Psoas muscle (tissue), 8 donors: ENCODE results near the gene LHFPL3. TPM values are rescaled to one million over a fixed set of nuclear protein-coding genes. Genes with fewer than 3 reads are reported as not detected.
"Not testable (repeated sequence)": the region's sequence is repeated elsewhere in the genome, so short reads cannot be mapped to it uniquely, and the experiment has no call there.

Source experiments
- ATAC-seq, 4 donors: fragments of 200-7000 bp; cut with Tn5 transposase; one replicate each; pipeline ENCODE4 v1.9.1; 2020; ENCODE audit warnings: moderate library complexity in 3 of 4, mild to moderate bottlenecking in 2 of 4
- DNase-seq, 2 donors: peaks; one replicate each; pipeline ENCODE4 v3.0.0-alpha.2; 2020
- H3K27ac ChIP-seq: fragments of 200-600 bp; one replicate; pipeline ENCODE4 v1.8.0; 2022
- H3K27me3 ChIP-seq, 3 donors: fragments of 200-600 bp in 1 of 3; one replicate each; pipeline versions ENCODE4 v1.6.1 to v1.8.0; 2013 to 2022; ENCODE audit warnings: low read length in 2 of 3, mild to moderate bottlenecking in 2 of 3, moderate library complexity in 1 of 3; ENCODE audit not compliant: insufficient read depth in 3 of 3
- H3K36me3 ChIP-seq, 2 donors: fragments of 200-600 bp in 1 of 2; one replicate each; pipeline versions ENCODE4 v1.6.1 to v1.8.0; 2013 to 2022; ENCODE audit warnings: low read depth in 1 of 2, mild to moderate bottlenecking in 1 of 2, moderate library complexity in 1 of 2; ENCODE audit not compliant: insufficient read depth in 1 of 2
- H3K4me1 ChIP-seq: fragments of 200-600 bp; one replicate; pipeline ENCODE4 v1.8.0; 2022
- H3K4me3 ChIP-seq: fragments of 200-600 bp; one replicate; pipeline ENCODE4 v1.8.0; 2022; ENCODE audit warnings: mild to moderate bottlenecking
- H3K9me3 ChIP-seq: fragments of 200-600 bp; one replicate; pipeline ENCODE4 v1.8.0; 2022
- WGBS, 3 donors: extraction: QIAGEN DNeasy Blood & Tissue Kit; methylation state at CpG; one replicate each; pipeline versions ENCODE4 v1.1.6 to v1.1.7; 2013; 5-methylcytosine and 5-hydroxymethylcytosine counted together
- intact Hi-C, 2 donors: fragments of 100-400 bp; cut with DNase I; formaldehyde crosslinking; loops; one replicate each; pipeline versions ENCODE4 v1.11.0 to v1.14.2; 2022
- long read RNA-seq, 2 donors: library from polyadenylated mRNA; unstranded; transcript quantifications; one replicate each; pipeline ENCODE4 v2.0.0, GENCODE V29; 2021
- polyA plus RNA-seq, 3 donors: library from polyadenylated mRNA; stranded (reverse); fragments of 200-250 nt; gene quantifications; one replicate each; pipeline ENCODE4 v1.2.3, GENCODE V29; 2013
- total RNA-seq, 4 donors: library from RNA; stranded (reverse); fragmentation: NEBNext Ultra II Directional in 2 of 4; extraction: Animal tissue kit (Norgen Biotek cat#: 25700) in 2 of 4; gene quantifications; one replicate each; pipeline versions ENCODE4 v1.2.1 to v1.2.4, GENCODE V29; 2021 to 2023
- TF ChIP-seq, protein P1 (sequence below): fragments of 200-600 bp; IDR thresholded peaks from one replicate; pipeline ENCODE4 v1.8.0; 2022; ENCODE audit warnings: antibody characterized with exemption
- donor health status: healthy with polysubstance abuse.
- donor health status: DM: no; HTN: no; CAD: no; lungs with moderate emphysema.
- donor health status: Bipolar disorder and iron deficiency.
- donor health status: healthy.
- donor health status: DM: yes; HTN: yes; CAD: no.
- donor health status: DM: no; HTN: no; CAD: no.
- donor health status: DM: no; HTN: no; CAD: no.
- donor health status: DM: yes; HTN: yes; CAD: no.

Gene LHFPL3
- total RNA-seq (not detected), polyA plus RNA-seq (not detected)
- long read RNA-seq, donor 1 = 0 reads
- long read RNA-seq, donor 2, partial matches to known transcripts = 0 of 1 reads
- long read RNA-seq, donor 2, other reads (novel, unspliced or antisense) = 1 of 1 reads

DNA sequence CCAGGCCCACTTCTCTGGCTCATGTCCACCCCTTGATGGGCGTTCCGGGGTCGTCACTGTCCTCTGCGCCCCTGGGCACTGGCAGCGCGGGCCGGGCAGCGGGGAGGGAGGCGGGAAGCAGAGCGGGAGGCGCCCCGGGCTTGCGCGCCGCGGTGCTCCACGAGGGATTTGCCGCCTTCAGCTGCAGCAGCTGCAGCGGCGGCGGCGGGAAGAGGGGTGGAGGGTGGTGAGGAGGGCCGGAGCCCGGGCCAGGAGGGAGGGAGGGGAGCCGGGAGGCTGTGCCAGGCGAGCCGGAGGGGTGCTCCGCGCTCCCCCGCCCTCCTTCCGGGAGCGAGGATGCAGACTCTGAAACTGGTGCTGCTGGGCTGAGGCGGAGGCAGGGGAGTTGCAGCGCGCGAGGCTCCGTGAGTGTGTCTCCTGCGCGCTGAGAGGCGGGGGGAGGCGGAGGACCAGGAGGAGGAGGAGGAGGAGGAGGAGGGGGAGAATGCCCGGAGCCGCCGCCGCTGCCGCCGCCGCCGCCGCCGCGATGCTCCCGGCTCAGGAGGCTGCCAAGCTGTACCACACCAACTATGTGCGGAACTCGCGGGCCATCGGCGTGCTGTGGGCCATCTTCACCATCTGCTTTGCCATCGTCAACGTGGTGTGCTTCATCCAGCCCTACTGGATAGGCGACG, at the start of gene LHFPL3:
LHFPL3 (plus strand) TSS at position 308 of the 674 bp plus-strand sequence.
- DNase-seq = no peak
- peaks cover 7 to 50% (median 12%) of the 10 kb centered on the region in 3 donors for H3K27me3 ChIP-seq
- intact Hi-C loops = no loop called here

DNA sequence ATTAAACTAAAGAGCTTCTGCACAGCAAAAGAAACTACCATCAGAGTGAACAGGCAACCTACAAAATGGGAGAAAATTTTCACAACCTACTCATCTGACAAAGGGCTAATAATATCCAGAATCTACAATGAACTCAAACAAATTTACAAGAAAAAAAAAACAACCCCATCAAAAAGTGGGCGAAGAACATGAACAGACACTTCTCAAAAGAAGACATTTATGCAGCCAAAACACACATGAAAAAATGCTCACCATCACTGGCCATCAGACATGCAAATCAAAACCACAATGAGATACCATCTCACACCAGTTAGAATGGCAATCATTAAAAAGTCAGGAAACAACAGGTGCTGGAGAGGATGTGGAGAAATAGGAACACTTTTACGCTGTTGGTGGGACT, 46.7 kb upstream of the LHFPL3 start:
- H3K4me3 ChIP-seq, H3K27me3 ChIP-seq, intact Hi-C loops, H3K4me1 ChIP-seq, H3K27ac ChIP-seq, ATAC-seq, DNase-seq, H3K36me3 ChIP-seq, H3K9me3 ChIP-seq: not testable (repeated sequence)
- 81 to 90% (median 83%) methylated on average over 1 of the region's 2 CpGs for WGBS, 3 donors

More for the DNA sequence above, at the start of gene LHFPL3:
- Histone ChIP-seq H3K9me3 (no peaks in the 10 kb centered on the region), H3K36me3 (no peaks in the 10 kb centered on the region), H3K4me3 (no peak within 1 kb of the TSS), H3K27ac (no peak within 1 kb of the TSS), H3K4me1 (no peaks in the 10 kb centered on the region)
- no peak for ATAC-seq
- WGBS, 3 donors = 0 to 1% (median 1%) methylated on average over 32 to 62 of the region's 62 CpGs
- TF ChIP-seq, protein P1, sequence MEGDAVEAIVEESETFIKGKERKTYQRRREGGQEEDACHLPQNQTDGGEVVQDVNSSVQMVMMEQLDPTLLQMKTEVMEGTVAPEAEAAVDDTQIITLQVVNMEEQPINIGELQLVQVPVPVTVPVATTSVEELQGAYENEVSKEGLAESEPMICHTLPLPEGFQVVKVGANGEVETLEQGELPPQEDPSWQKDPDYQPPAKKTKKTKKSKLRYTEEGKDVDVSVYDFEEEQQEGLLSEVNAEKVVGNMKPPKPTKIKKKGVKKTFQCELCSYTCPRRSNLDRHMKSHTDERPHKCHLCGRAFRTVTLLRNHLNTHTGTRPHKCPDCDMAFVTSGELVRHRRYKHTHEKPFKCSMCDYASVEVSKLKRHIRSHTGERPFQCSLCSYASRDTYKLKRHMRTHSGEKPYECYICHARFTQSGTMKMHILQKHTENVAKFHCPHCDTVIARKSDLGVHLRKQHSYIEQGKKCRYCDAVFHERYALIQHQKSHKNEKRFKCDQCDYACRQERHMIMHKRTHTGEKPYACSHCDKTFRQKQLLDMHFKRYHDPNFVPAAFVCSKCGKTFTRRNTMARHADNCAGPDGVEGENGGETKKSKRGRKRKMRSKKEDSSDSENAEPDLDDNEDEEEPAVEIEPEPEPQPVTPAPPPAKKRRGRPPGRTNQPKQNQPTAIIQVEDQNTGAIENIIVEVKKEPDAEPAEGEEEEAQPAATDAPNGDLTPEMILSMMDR = no peak

DNA sequence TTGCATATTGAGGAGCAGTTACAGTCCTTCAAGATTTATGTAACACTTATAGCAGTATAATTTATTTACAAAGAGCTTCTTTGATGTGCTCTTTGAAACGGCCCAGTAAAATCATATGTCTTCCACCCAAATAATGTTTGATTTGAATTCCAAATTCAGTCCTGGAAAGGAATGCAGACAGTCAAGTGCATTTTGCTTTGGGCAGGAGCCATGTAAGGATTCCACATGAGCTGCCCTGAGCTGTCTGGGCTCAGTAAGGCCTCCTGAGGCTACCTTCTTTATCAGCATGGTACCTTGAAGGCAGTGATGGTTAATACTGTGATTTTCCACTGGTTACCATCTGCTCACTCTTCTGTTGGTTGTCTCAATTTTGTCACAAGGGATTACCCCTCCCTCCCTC, 41.6 kb upstream of the LHFPL3 start:
- no peaks in the 10 kb centered on the region for H3K4me1 ChIP-seq
- DNase-seq (no peak), ATAC-seq (no peak)
- no peak overlapping the region for H3K4me3 ChIP-seq
- no peaks in the 10 kb centered on the region for H3K27me3 ChIP-seq
- H3K27ac ChIP-seq = no peak overlapping the region
- no peaks in the 10 kb centered on the region for H3K9me3 ChIP-seq
- intact Hi-C loops = no loop called here
- TF ChIP-seq, protein P1 = no peak
- H3K36me3 ChIP-seq = no peaks in the 10 kb centered on the region
- 48 to 51% (median 50%) methylated on average over 1 of the region's 1 CpG for WGBS, 3 donors

DNA sequence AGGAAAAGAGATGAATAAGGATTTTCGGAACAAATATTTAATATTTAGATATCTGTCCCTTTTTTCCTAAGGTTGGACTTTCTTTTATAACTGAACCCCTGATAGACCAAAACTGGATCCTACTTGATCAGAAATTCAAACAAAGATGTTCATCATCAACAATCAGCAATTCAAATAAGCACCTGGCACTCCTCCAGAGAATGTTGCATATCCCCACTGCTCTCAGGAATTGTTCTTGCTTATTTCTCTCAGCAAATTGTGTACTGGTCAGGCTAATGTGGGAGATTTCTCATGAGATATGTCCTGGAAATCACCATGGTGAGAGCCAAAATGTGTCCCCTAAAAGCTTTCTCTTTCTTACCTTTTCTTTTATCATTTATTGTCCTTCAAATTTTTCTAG, 40.3 kb upstream of the LHFPL3 start:
- ATAC-seq (no peak), DNase-seq (no peak)
- H3K4me1 ChIP-seq = no peaks in the 10 kb centered on the region
- H3K36me3 ChIP-seq = no peaks in the 10 kb centered on the region
- no peak overlapping the region for H3K27ac ChIP-seq
- intact Hi-C loops = no loop called here
- no peak overlapping the region for H3K4me3 ChIP-seq
- no peaks in the 10 kb centered on the region for H3K27me3 ChIP-seq
- TF ChIP-seq, protein P1 = no peak
- no peaks in the 10 kb centered on the region for H3K9me3 ChIP-seq
- 97% methylated on average over 1 of the region's 1 CpG for WGBS, 3 donors

DNA sequence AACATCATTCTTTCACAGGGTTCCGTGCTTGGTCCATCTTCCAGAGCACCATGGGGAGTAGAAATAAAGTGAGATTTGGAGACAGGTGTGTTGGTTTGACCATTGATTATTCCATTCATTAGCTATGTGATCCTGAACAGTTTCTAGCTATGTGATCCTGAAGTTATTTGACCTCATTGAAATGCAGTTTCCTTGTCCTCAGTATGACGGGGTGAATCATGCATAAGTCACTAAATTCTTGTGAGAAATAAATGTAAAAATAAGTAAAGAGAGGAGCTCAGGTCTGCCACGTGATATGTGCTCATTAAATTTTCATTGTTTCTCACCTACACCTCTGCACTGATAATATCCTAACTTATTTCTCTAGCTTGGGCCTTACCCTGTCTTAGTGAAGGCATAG, 34.1 kb upstream of the LHFPL3 start:
- DNase-seq (no peak), ATAC-seq (no peak)
- Histone ChIP-seq H3K36me3 (no peaks in the 10 kb centered on the region), H3K9me3 (no peaks in the 10 kb centered on the region), H3K27ac (no peak overlapping the region), H3K4me1 (no peaks in the 10 kb centered on the region), H3K4me3 (no peak overlapping the region), H3K27me3 (no peaks in the 10 kb centered on the region)
- intact Hi-C loops = no loop called here
- WGBS, 3 donors = 49 to 60% (median 55%) methylated on average over 3 of the region's 3 CpGs
- TF ChIP-seq, protein P1 = no peak
